B cell (primary cell): ENCODE measurements around the gene SENP8. TPM values are rescaled to one million over a fixed set of nuclear protein-coding genes. Genes with fewer than 3 reads are reported as not detected.

ENCODE experiments used
- ATAC-seq: fragments of 200-7000 bp; cut with Tn5 transposase; one replicate; pipeline ENCODE4 v1.10.0; 2021; ENCODE audit warnings: low read depth, mild to moderate bottlenecking, moderate number of reproducible peaks, moderate library complexity
- CTCF ChIA-PET: fragments of 350-600 bp; sonication (Branson Sonifier 250); formaldehyde crosslinking; loops from one replicate; lab custom pipeline; 2021; ENCODE audit warnings: antibody characterized with exemption, inconsistent platforms; lab: Charles Lee
- POLR2A ChIA-PET: fragments of 350-600 bp; sonication (Branson Sonifier 250); formaldehyde crosslinking; loops from one replicate; lab custom pipeline; 2021; ENCODE audit warnings: antibody characterized with exemption; lab: Charles Lee
- DNase-seq: peaks from one replicate; pipeline ENCODE4 v3.0.0; 2013
- H2AFZ ChIP-seq: 2 replicates; pipeline ENCODE4 v1.6.1; 2012; ENCODE audit warnings: mild to moderate bottlenecking, low read depth, low read length; ENCODE audit not compliant: insufficient read depth, poor library complexity, severe bottlenecking
- H3K27ac ChIP-seq, 2 donors: 1 replicate in 1 of 2; 2 replicates in 1 of 2; pipeline ENCODE4 v1.5.1; 2012 to 2013; ENCODE audit warnings: low read length in 2 of 2, mild to moderate bottlenecking in 2 of 2, moderate library complexity in 1 of 2
- H3K27me3 ChIP-seq, 4 experiments: fragments of 200-600 bp in 1 of 4; sonication (generic) in 1 of 4; replicated peaks in 1 of 4; 1 replicate in 2 of 4; 2 replicates in 2 of 4; pipeline versions ENCODE4 v1.6.1 to v1.7.0; 2013 to 2016; ENCODE audit warnings: low read length in 3 of 4, mild to moderate bottlenecking in 2 of 4, mixed read lengths in 1 of 4, moderate library complexity in 1 of 4; ENCODE audit not compliant: insufficient read depth in 4 of 4, control insufficient read depth in 3 of 4; ENCODE audit errors: control extremely low read depth in 1 of 4
- H3K36me3 ChIP-seq, 2 experiments: replicated peaks in 1 of 2; 1 replicate in 1 of 2; 2 replicates in 1 of 2; pipeline versions ENCODE4 v1.6.1 to v1.7.1; 2013; ENCODE audit warnings: low read length in 1 of 2; ENCODE audit not compliant: insufficient read depth in 2 of 2, control insufficient read depth in 1 of 2; ENCODE audit errors: control extremely low read depth in 1 of 2, extremely low read depth in 1 of 2
- H3K4me1 ChIP-seq, 2 donors: fragments of 200-600 bp in 1 of 2; sonication (generic) in 1 of 2; 1 replicate in 1 of 2; 2 replicates in 1 of 2; pipeline versions ENCODE4 v1.5.1 to v1.6.1; 2013 to 2017; ENCODE audit warnings: low read length in 2 of 2; ENCODE audit not compliant: control insufficient read depth in 2 of 2, insufficient read depth in 2 of 2
- H3K4me2 ChIP-seq: replicated peaks from 2 replicates; pipeline ENCODE3; 2012; ENCODE audit warnings: mild to moderate bottlenecking, low read depth, low read length; ENCODE audit not compliant: poor library complexity, severe bottlenecking
- H3K4me3 ChIP-seq, 5 experiments: fragments of 200-600 bp in 1 of 5; sonication (generic) in 1 of 5; 1 replicate in 3 of 5; 2 replicates in 2 of 5; pipeline versions ENCODE4 v1.5.1 to v1.7.0; 2011 to 2016; ENCODE audit warnings: low read length in 4 of 5, mild to moderate bottlenecking in 4 of 5, low read depth in 2 of 5, control low read depth in 1 of 5, moderate library complexity in 1 of 5; ENCODE audit not compliant: insufficient read depth in 1 of 5; ENCODE audit errors: control extremely low read depth in 1 of 5, extremely low read depth in 1 of 5
- H3K79me2 ChIP-seq: fragments of 200-600 bp; sonication (generic); one replicate; pipeline ENCODE4 v1.6.0; 2016; ENCODE audit warnings: low read length; ENCODE audit not compliant: control insufficient read depth, insufficient read depth
- H3K9ac ChIP-seq: fragments of 200-600 bp; sonication (generic); 2 replicates; pipeline ENCODE4 v1.6.1; 2017; ENCODE audit warnings: mild to moderate bottlenecking, low read length, moderate library complexity
- H3K9me3 ChIP-seq, 3 donors: one replicate each; pipeline versions ENCODE4 v1.6.1 to v1.7.1; 2013; ENCODE audit warnings: low read length in 2 of 3; ENCODE audit not compliant: control insufficient read depth in 2 of 3, insufficient read depth in 1 of 3; ENCODE audit errors: control extremely low read depth in 1 of 3
- H4K20me1 ChIP-seq: 2 replicates; pipeline ENCODE4 v1.6.0; 2012; ENCODE audit warnings: mild to moderate bottlenecking, low read length; ENCODE audit not compliant: insufficient read depth, control insufficient read depth, poor library complexity, severe bottlenecking
- H3K27ac Mint-ChIP-seq: one replicate; pipeline ENCODE4 v1.8.0; 2021; ENCODE audit warnings: mixed read lengths
- H3K27me3 Mint-ChIP-seq: one replicate; pipeline ENCODE4 v1.8.0; 2021; ENCODE audit warnings: mixed read lengths
- H3K4me1 Mint-ChIP-seq: one replicate; pipeline ENCODE4 v1.8.0; 2021; ENCODE audit warnings: mixed read lengths
- H3K4me3 Mint-ChIP-seq: one replicate; pipeline ENCODE4 v1.8.0; 2021; ENCODE audit warnings: mixed read lengths
- H3K9me3 Mint-ChIP-seq: one replicate; pipeline ENCODE4 v1.8.0; 2022; ENCODE audit warnings: mixed read lengths; ENCODE audit not compliant: insufficient read depth
- EZH2 ChIP-seq: IDR thresholded peaks from 2 replicates; pipeline ENCODE4 v1.6.1; 2012; ENCODE audit warnings: borderline replicate concordance, low read depth, mild to moderate bottlenecking, moderate library complexity, low read length; ENCODE audit not compliant: insufficient read depth, poor library complexity, severe bottlenecking
- WGBS: methylation state at CpG from one replicate; pipeline ENCODE4 v1.1.5; 2013; ENCODE audit warnings: missing lambda C conversion rate; ENCODE audit not compliant: insufficient coverage; 5-methylcytosine and 5-hydroxymethylcytosine counted together
- intact Hi-C: fragments of 100-400 bp; cut with micrococcal nuclease; formaldehyde crosslinking; loops from one replicate; pipeline ENCODE4 v1.10.0; 2022
- polyA plus RNA-seq: library from polyadenylated mRNA; depleted of rRNA; stranded (reverse); fragments of >200 nt; gene quantifications from 2 replicates; pipeline ENCODE4 v1.2.3, GENCODE V29; 2012
- total RNA-seq, 2 donors: library from RNA; stranded (reverse); fragments of 120-200 nt in 1 of 2; gene quantifications; 1 replicate in 1 of 2; 2 replicates in 1 of 2; pipeline versions ENCODE4 v1.2.3 to v1.2.4, GENCODE V29; 2013 to 2022
- TF ChIP-seq, protein P1 (sequence below): fragments of 200-600 bp; IDR thresholded peaks from one replicate; pipeline ENCODE4 v1.8.0; 2022; ENCODE audit warnings: antibody characterized with exemption, mild to moderate bottlenecking

The SENP8 gene
- total and polyA plus RNA-seq, 2 donors (not counting 1 experiment from before 2014, with no cell fraction given) = 0.62 to 0.69 TPM

DNA sequence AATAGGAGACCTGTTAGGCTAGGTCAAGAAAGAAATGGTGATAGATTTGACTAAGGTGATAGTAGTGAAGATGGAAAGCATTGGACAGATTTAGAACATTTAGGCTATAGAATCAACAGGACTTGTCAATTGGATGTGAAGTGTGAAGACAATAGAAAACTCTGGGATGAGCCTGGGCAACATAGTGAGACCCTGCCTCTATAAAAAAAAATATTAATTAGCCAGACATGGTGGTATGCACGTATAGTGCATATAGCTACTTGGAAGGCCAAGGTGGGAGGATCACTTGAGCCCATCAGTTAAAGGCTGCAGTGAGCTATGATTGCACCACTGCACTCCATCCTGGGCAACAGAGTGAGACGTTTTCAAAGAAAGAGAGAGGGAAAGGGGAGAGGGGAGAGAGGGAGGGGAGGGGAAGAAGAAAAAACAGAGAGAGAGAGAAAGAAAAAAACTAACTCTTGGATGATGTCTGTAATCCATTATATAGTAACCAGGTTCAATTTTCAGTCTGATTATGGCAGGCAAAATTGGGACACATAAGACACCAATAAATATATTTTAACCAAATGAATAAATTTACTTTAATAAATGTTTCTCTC is 9.6 kb downstream of the SENP8 start:
- Histone ChIP-seq H3K27me3 (no peaks in the 10 kb centered on the region), H3K4me3 (no peak overlapping the region), H2AFZ (no peak overlapping the region), H3K9ac (no peak overlapping the region), H3K27ac (no peak overlapping the region), H3K9me3 (no peaks in the 10 kb centered on the region), H3K4me1 (no peaks in the 10 kb centered on the region), H4K20me1 (no peaks in the 10 kb centered on the region), H3K79me2 (no peaks in the 10 kb centered on the region), H3K4me2 (no peak overlapping the region), H3K36me3 (no peaks in the 10 kb centered on the region)
- no peak for TF ChIP-seq EZH2
- TF ChIP-seq, protein P1, sequence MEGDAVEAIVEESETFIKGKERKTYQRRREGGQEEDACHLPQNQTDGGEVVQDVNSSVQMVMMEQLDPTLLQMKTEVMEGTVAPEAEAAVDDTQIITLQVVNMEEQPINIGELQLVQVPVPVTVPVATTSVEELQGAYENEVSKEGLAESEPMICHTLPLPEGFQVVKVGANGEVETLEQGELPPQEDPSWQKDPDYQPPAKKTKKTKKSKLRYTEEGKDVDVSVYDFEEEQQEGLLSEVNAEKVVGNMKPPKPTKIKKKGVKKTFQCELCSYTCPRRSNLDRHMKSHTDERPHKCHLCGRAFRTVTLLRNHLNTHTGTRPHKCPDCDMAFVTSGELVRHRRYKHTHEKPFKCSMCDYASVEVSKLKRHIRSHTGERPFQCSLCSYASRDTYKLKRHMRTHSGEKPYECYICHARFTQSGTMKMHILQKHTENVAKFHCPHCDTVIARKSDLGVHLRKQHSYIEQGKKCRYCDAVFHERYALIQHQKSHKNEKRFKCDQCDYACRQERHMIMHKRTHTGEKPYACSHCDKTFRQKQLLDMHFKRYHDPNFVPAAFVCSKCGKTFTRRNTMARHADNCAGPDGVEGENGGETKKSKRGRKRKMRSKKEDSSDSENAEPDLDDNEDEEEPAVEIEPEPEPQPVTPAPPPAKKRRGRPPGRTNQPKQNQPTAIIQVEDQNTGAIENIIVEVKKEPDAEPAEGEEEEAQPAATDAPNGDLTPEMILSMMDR = no peak
- Mint-ChIP-seq H3K9me3 (no peaks in the 10 kb centered on the region), H3K27me3 (no peaks in the 10 kb centered on the region), H3K4me1 (peaks cover 3% of the 10 kb centered on the region), H3K27ac (no peak overlapping the region), H3K4me3 (no peak overlapping the region)
- WGBS = 100% methylated on average over 1 of the region's 2 CpGs
- CTCF ChIA-PET = interaction anchor here (0.7 to 1.3 kb wide), 2 partner anchors 12 to 384 kb away, joined by 4 to 5 read pairs; no protein-coding TSS in a partner anchor
- intact Hi-C loops = no loop called here
- POLR2A ChIA-PET = interaction anchor here (0.5 to 0.6 kb wide), 2 partner anchors 10 kb away, joined by 4 to 7 read pairs; partner anchors contain the start of genes MYO9A and SENP8
- ATAC-seq (no peak), DNase-seq (no peak)

DNA sequence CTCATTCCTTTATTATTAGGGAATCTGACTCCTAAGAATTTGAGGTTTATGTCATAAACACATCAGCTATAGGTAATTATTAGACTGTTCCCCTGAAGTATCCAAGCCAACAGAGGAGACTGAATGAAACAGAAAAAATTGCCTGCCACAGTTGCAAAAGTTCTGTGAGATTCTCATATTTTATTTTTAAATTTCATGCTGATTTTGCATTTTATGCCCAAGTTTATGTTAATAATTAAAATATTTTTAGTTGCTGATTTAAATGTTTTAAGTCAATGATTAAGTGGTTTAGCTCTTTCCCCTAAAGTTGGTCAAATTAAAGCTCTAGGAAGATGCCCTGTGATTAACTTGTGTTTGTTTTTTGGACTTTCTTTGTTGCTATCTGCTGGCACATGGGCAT is 10.2 kb downstream of the SENP8 start:
- no peak for ATAC-seq
- no peaks in the 10 kb centered on the region for H4K20me1 ChIP-seq
- no peak overlapping the region for H3K9ac ChIP-seq
- H3K4me3 ChIP-seq = no peak overlapping the region
- H3K79me2 ChIP-seq = no peaks in the 10 kb centered on the region
- Mint-ChIP-seq H3K27ac (no peak overlapping the region), H3K4me3 (no peak overlapping the region), H3K4me1 (peaks cover 3% of the 10 kb centered on the region), H3K9me3 (no peaks in the 10 kb centered on the region), H3K27me3 (no peaks in the 10 kb centered on the region)
- ChIA-PET CTCF (interaction anchor here (0.7 to 1.3 kb wide), 2 partner anchors 11 to 384 kb away, joined by 4 to 5 read pairs; no protein-coding TSS in a partner anchor), POLR2A (interaction anchor here (0.6 kb wide), 1 partner anchor 10 kb away, joined by 7 read pairs; the partner anchor contains the start of genes MYO9A and SENP8)
- no peaks in the 10 kb centered on the region for H3K9me3 ChIP-seq
- intact Hi-C loops = no loop called here
- H3K4me1 ChIP-seq = no peaks in the 10 kb centered on the region
- DNase-seq = no peak
- H2AFZ ChIP-seq = no peak overlapping the region
- TF ChIP-seq, protein P1 = no peak
- TF ChIP-seq EZH2 = no peak
- no peaks in the 10 kb centered on the region for H3K36me3 ChIP-seq
- no peak overlapping the region for H3K27ac ChIP-seq
- H3K27me3 ChIP-seq = no peaks in the 10 kb centered on the region
- no peak overlapping the region for H3K4me2 ChIP-seq
